H1 (cell line): ENCODE data around the gene ANKRD13B.

ENCODE experiments used
- CEBPB ChIP-seq: IDR thresholded peaks from 2 replicates; pipeline ENCODE4 v1.6.1; 2012; ENCODE audit warnings: low read depth, low read length
- POLR2AphosphoS5 ChIP-seq: IDR thresholded peaks from 2 replicates; pipeline ENCODE4 v1.6.1; 2011; ENCODE audit warnings: low read depth, low read length
- SIN3A ChIP-seq, 2 experiments: IDR thresholded peaks in 1 of 2; conservative IDR thresholded peaks in 1 of 2; 2 replicates each; pipeline ENCODE4 v1.6.1; 2011 to 2012; ENCODE audit warnings: low read length in 2 of 2, improper control_type of control experiment in 1 of 2, low read depth in 1 of 2, mild to moderate bottlenecking in 1 of 2
- SIX5 ChIP-seq: IDR thresholded peaks from 2 replicates; pipeline ENCODE4 v1.6.1; 2011; ENCODE audit warnings: mild to moderate bottlenecking, low read depth, low read length
- TAF1 ChIP-seq: IDR thresholded peaks from 2 replicates; pipeline ENCODE4 v1.6.1; 2011; ENCODE audit warnings: mild to moderate bottlenecking, low read depth, low read length
- TBP ChIP-seq: IDR thresholded peaks from 2 replicates; pipeline ENCODE4 v1.6.1; 2011; ENCODE audit warnings: low read depth, low read length, improper control_type of control experiment
- TCF12 ChIP-seq: IDR thresholded peaks from 2 replicates; pipeline ENCODE4 v1.6.1; 2011; ENCODE audit warnings: low read depth, mild to moderate bottlenecking, low read length
- TF ChIP-seq, protein P1 (sequence below), 3 experiments: IDR thresholded peaks; 1 replicate in 2 of 3; 2 replicates in 1 of 3; pipeline versions ENCODE4 v1.5.1 to v1.6.1; 2011; ENCODE audit warnings: low read length in 3 of 3, mild to moderate bottlenecking in 3 of 3, inconsistent platforms in 2 of 3, low read depth in 1 of 3, moderate library complexity in 1 of 3; ENCODE audit not compliant: insufficient read depth in 1 of 3; ENCODE audit errors: control extremely low read depth in 1 of 3
- TF ChIP-seq, protein P2 (sequence below): IDR thresholded peaks from 2 replicates; pipeline ENCODE4 v1.6.1; 2012; ENCODE audit warnings: low read length, inconsistent platforms

DNA sequence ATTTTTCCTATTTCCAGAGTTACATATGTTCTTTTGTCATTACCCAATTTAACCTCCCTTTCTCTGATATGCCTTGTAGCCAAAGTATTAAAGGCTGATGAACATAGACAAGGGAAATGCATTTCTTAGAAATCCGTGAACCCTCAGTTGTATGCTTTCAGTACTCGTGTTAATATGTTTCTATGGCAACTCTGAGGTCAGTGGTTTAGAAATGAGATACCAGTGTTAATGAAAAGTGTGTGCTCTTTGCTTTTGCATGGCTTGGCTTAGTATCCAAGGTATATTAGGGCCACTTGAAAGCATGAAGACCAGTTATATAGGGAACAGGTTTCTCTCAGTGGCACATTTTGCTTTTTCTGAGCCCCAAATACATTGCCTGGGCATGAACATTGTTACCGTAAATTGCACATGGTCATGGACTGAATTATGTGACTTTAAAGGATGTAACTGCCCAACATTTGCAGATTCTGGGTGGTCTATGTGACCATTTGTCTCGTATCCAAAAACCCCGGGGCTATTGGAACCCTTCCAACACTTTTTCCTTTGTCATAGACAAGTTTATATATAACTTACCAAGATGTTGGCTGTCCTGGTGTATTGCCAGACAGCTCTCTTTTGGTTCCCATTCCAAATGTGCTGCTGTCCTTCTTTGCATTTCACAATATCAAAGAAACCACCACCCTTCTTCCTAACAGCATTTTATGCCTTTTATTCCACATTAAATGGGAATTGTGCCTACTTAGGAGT, 43.6 kb upstream of the ANKRD13B start:
- TF ChIP-seq, protein P1, sequence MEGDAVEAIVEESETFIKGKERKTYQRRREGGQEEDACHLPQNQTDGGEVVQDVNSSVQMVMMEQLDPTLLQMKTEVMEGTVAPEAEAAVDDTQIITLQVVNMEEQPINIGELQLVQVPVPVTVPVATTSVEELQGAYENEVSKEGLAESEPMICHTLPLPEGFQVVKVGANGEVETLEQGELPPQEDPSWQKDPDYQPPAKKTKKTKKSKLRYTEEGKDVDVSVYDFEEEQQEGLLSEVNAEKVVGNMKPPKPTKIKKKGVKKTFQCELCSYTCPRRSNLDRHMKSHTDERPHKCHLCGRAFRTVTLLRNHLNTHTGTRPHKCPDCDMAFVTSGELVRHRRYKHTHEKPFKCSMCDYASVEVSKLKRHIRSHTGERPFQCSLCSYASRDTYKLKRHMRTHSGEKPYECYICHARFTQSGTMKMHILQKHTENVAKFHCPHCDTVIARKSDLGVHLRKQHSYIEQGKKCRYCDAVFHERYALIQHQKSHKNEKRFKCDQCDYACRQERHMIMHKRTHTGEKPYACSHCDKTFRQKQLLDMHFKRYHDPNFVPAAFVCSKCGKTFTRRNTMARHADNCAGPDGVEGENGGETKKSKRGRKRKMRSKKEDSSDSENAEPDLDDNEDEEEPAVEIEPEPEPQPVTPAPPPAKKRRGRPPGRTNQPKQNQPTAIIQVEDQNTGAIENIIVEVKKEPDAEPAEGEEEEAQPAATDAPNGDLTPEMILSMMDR (IDR thresholded peaks at IDR 0.05; ENCODE audit: control extremely low read depth in 1 of 3, insufficient read depth in 1 of 3, low read depth in 1 of 3, low read length in 3 of 3): no peak
- TF ChIP-seq TCF12 (no peak), SIN3A (conservative IDR thresholded peaks at IDR 0.05 in 1 of 2, IDR thresholded peaks at IDR 0.05 in 1 of 2; ENCODE audit: low read depth in 1 of 2, low read length in 2 of 2) (no peak), SIX5 (no peak), TBP (no peak), POLR2AphosphoS5 (no peak), TAF1 (no peak), CEBPB (no peak)
- TF ChIP-seq, protein P2, sequence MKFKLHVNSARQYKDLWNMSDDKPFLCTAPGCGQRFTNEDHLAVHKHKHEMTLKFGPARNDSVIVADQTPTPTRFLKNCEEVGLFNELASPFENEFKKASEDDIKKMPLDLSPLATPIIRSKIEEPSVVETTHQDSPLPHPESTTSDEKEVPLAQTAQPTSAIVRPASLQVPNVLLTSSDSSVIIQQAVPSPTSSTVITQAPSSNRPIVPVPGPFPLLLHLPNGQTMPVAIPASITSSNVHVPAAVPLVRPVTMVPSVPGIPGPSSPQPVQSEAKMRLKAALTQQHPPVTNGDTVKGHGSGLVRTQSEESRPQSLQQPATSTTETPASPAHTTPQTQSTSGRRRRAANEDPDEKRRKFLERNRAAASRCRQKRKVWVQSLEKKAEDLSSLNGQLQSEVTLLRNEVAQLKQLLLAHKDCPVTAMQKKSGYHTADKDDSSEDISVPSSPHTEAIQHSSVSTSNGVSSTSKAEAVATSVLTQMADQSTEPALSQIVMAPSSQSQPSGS: no peak
